Large intestine (tissue), 3 donors: Measurements from ENCODE around the gene IFNA7. TPM values are rescaled to one million over a fixed set of nuclear protein-coding genes. Genes with fewer than 3 reads are reported as not detected.
"Not testable (repeated sequence)": the region's sequence is repeated elsewhere in the genome, so short reads cannot be mapped to it uniquely, and the experiment has no call there.

Source experiments
- DNase-seq, 2 donors: peaks; one replicate each; pipeline versions ENCODE4 v3.0.0 to v3.0.0-alpha.2; 2013
- H3K27ac ChIP-seq: one replicate; pipeline ENCODE4 v1.5.1; 2013; ENCODE audit warnings: low read length
- H3K27me3 ChIP-seq: 2 replicates; pipeline ENCODE4 v1.6.1; 2013; ENCODE audit warnings: low read length; ENCODE audit not compliant: control insufficient read depth, insufficient read depth
- H3K36me3 ChIP-seq: 2 replicates; pipeline ENCODE4 v1.6.1; 2013; ENCODE audit warnings: low read length; ENCODE audit not compliant: control insufficient read depth, insufficient read depth
- H3K4me1 ChIP-seq: one replicate; pipeline ENCODE4 v1.6.1; 2013; ENCODE audit warnings: low read length; ENCODE audit not compliant: control insufficient read depth, insufficient read depth
- H3K4me3 ChIP-seq: one replicate; pipeline ENCODE4 v1.5.1; 2013; ENCODE audit warnings: low read length
- H3K9me3 ChIP-seq: one replicate; pipeline ENCODE4 v1.6.1; 2013; ENCODE audit warnings: mild to moderate bottlenecking, low read depth, low read length, moderate library complexity; ENCODE audit not compliant: control insufficient read depth
- WGBS: methylation state at CpG from one replicate; pipeline ENCODE4 v1.1.5; 2013; ENCODE audit warnings: low lambda C conversion rate; ENCODE audit not compliant: insufficient coverage; 5-methylcytosine and 5-hydroxymethylcytosine counted together
- polyA plus RNA-seq: library from polyadenylated mRNA; unstranded; fragments of 120-200 nt; gene quantifications from one replicate; pipeline ENCODE4 v1.2.1, GENCODE V29; 2013

The IFNA7 gene
- polyA plus RNA-seq, 1 donor: not detected

DNA sequence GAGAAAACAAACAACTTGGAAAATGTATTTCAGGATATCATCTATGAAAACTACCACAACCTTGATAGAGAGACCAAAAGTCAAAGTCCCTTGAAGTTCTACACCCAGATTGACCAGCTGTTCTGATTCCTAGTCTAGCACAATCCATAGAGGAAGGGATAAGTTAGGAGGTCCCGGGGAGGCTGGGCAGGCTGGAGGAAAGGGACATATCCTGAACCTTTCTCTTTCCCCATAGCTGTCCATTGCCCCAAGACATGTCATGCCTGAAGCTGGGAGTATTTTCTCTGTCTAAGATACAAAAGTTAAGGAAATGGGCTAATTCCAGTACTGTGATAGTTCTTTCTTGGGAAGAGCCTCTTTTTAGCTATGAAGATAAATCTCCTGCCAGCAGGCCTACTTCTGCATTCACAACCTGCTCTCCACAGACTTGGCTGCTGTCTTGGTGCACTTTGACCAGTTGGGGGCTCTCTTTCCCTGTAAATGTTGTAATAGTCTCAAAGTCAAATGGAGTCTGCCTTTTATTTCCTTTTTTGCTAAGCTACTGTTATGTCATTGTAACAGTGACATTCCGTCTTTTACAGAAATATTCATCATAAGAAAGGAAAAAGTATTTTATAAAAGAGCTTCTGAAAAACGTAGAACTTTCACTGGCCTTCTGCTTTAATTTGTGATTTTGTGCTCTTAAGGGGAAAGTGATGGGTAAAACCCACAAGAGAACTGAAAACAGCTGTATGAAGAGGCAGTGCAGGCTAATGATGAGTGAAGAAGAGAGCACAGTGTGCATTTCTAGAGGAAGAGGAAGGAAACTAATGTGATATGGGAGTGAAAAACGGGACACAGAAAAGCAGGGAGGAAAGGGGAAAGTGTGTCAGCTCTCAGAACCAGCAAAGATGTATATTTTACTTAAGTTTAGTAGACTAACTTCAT, 18.9 kb downstream of the IFNA7 start:
- DNase-seq: peak; percentile 5 to 33
- H3K4me1 ChIP-seq, H3K27ac ChIP-seq, H3K27me3 ChIP-seq, H3K9me3 ChIP-seq, H3K4me3 ChIP-seq, H3K36me3 ChIP-seq: not testable (repeated sequence)
- WGBS: 45% methylated on average over 3 of the region's 4 CpGs

- no peaks in the 10 kb centered on the region for H3K27me3 ChIP-seq
Measured at GRCh38 chr9:21174671-21175070, 27.3 kb downstream of the IFNA7 start.

DNA sequence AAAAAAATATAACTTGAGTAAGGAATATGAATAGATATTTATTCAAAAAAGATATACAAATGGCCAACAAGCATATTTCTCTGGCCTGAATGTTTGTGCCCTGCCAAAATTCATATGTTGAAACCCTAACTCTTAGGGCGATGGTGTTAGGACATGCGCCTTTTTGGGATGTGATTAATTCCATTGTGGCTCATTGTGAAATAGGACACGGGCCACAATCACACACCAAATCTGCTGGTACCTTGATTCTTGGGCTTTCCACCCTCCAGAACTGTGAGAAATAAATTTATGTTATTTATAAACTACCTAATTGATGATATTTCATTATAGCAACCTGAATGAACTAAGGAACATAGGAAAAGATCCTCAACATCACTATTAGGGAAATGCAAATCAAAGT, 29.8 kb downstream of the IFNA7 start:
- Histone ChIP-seq H3K4me3 (no peak overlapping the region), H3K4me1 (no peaks in the 10 kb centered on the region), H3K27me3 (no peaks in the 10 kb centered on the region), H3K9me3 (no peaks in the 10 kb centered on the region), H3K36me3 (no peaks in the 10 kb centered on the region), H3K27ac (no peak overlapping the region)
- DNase-seq: no peak
- no CpG with 5 or more reads among the region's 3 CpGs for WGBS

More at GRCh38 chr9:21174671-21175070, 27.3 kb downstream of the IFNA7 start:
- no peak overlapping the region for H3K27ac ChIP-seq
- no peaks in the 10 kb centered on the region for H3K36me3 ChIP-seq
- no peaks in the 10 kb centered on the region for H3K4me1 ChIP-seq
- H3K9me3 ChIP-seq: no peaks in the 10 kb centered on the region
- WGBS: no CpG with 5 or more reads among the region's 2 CpGs
- no peak for DNase-seq
- H3K4me3 ChIP-seq: no peak overlapping the region

DNA sequence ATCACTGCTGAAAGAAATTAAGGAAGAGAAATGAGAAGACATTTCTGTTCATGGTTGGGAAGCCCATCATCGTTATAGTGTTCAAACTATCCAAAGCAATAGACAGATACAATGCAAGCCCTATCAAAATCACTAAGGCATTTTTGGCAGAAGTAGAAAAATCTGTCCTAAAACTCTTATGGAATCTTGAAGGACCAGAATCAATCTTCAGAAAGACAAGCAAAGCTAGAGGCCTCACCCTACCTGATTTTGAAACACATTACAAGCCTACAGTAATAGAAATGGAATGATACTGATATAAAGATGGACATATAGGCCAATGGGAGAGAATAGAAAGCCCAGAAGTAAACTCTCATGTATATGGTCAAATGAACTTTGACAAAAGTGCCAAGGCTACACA, 30.7 kb downstream of the IFNA7 start:
- no peaks in the 10 kb centered on the region for H3K9me3 ChIP-seq
- H3K4me1 ChIP-seq: no peaks in the 10 kb centered on the region
- no peak overlapping the region for H3K27ac ChIP-seq
- no peaks in the 10 kb centered on the region for H3K36me3 ChIP-seq
- no CpG with 5 or more reads among the region's 1 CpG for WGBS
- DNase-seq: no peak
- no peak overlapping the region for H3K4me3 ChIP-seq
- H3K27me3 ChIP-seq: no peaks in the 10 kb centered on the region

GRCh38 chr9:21166560-21166959, 35.4 kb downstream of the IFNA7 start, which contains the start of gene IFNA21:
Gene IFNA21 (minus strand): TSS chr9:21166660. CDS start chr9:21166612, 48 bp downstream.
- not testable (repeated sequence) for DNase-seq
- WGBS: no CpG with 5 or more reads among the region's 2 CpGs

GRCh38 chr9:21165516-21165915, 36.5 kb downstream of the IFNA7 start:
- no peaks in the 10 kb centered on the region for H3K4me1 ChIP-seq
- H3K4me3 ChIP-seq: no peak overlapping the region
- WGBS: 67% methylated on average over 1 of the region's 1 CpG
- H3K9me3 ChIP-seq: no peaks in the 10 kb centered on the region
- H3K36me3 ChIP-seq: no peaks in the 10 kb centered on the region
- no peak overlapping the region for H3K27ac ChIP-seq
- DNase-seq: no peak
- no peaks in the 10 kb centered on the region for H3K27me3 ChIP-seq

More at GRCh38 chr9:21166560-21166959, 35.4 kb downstream of the IFNA7 start, which contains the start of gene IFNA21:
- not testable (repeated sequence) for H3K9me3 ChIP-seq, H3K4me1 ChIP-seq, H3K36me3 ChIP-seq, H3K4me3 ChIP-seq, H3K27me3 ChIP-seq, H3K27ac ChIP-seq

GRCh38 chr9:21160178-21160577, 41.8 kb downstream of the IFNA7 start:
- DNase-seq: no peak
- Histone ChIP-seq H3K27me3 (no peaks in the 10 kb centered on the region), H3K9me3 (no peaks in the 10 kb centered on the region), H3K27ac (no peak overlapping the region), H3K4me1 (no peaks in the 10 kb centered on the region), H3K4me3 (no peak overlapping the region), H3K36me3 (no peaks in the 10 kb centered on the region)
- WGBS: no CpG with 5 or more reads among the region's 1 CpG

DNA sequence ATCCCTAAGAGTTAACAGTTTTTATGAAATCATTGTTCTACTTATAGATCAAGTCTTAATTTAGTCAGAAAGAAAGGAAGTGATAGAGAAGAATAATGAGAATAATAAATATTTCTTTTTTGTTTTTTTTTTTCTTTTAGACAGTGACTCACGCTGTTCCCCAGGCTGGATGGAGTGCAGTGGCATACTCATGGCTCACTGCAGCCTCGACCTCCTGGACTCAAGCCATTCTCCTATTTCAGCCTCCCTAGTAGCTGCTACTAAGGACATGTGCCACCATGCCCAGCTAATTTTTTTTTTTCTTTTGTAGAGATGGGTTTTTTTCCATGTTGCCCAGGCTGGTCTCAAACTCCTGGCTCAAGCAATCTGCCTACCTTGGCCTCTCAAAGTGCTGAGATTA, 46.5 kb downstream of the IFNA7 start:
- no peaks in the 10 kb centered on the region for H3K36me3 ChIP-seq
- DNase-seq: no peak

DNA sequence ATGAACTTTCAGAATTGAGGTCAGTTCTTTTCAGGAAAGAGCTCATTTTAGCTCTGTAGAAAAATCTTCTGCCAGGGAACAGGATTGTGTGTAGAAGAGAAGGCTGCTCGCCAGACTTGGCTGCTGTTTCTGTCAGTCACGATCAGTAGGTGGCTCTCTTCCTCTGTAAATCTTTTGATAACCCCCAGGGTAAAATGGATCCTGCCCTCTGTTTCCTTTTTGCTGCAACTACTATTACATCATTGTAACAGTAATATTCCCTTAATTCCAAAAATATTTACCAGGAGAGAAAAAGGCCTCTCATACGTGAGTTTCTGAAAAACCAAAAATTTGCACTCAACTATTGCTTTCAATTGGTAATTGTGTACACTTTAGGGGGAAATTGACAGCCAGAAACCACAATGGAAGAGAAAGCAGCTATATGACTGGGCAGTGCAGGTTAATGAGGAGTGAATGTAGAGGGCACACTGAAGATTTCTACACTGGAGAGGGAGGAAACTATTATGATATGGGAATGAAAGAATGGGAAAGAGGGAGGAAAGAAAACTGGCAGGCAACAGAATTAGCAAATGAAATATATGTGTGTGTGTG, 47.9 kb downstream of the IFNA7 start:
- no peak overlapping the region for H3K27ac ChIP-seq
- no peak overlapping the region for H3K4me3 ChIP-seq
- no peak for DNase-seq
- H3K4me1 ChIP-seq: no peaks in the 10 kb centered on the region
- no CpG with 5 or more reads among the region's 3 CpGs for WGBS
- H3K9me3 ChIP-seq: no peaks in the 10 kb centered on the region
- no peaks in the 10 kb centered on the region for H3K36me3 ChIP-seq
- H3K27me3 ChIP-seq: no peaks in the 10 kb centered on the region

More for the DNA sequence above, 46.5 kb downstream of the IFNA7 start:
- H3K9me3 ChIP-seq: no peaks in the 10 kb centered on the region
- H3K27me3 ChIP-seq: no peaks in the 10 kb centered on the region
- no peak overlapping the region for H3K4me3 ChIP-seq
- H3K27ac ChIP-seq: no peak overlapping the region
- H3K4me1 ChIP-seq: no peaks in the 10 kb centered on the region
- WGBS: no CpG with 5 or more reads among the region's 2 CpGs

DNA sequence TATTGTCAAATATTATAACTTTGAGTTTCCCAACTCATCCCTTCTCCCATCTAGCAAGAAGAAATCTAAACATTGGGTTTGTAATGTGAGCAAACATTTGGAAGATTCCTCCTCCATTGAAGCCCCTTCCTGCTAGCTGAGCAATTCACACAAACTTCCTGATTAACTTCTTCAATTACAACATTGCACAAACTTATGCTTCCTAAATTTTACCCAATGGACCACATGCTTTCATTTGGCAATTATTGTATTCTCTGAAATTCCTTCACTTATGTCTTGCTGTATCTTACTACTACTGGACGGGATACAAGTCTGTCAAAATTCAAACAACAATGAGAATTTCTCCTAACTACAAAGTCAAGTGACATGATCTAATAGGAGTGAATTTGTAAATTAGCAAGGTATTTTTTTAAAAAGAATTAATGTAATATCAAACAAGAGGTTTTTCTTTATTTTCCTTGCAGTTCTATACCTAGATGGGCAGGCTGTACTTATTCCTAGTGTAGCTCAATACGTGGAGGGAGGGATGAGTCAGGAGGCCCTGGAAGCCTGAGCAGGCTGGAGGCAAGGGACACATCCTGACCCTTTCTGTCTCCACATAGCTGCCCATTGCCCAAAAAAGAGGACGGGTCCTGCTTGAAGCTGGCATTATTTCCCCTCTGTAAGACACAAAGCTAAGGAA, 48.5 kb downstream of the IFNA7 start:
- DNase-seq: no peak
- no peaks in the 10 kb centered on the region for H3K27me3 ChIP-seq
- 60% methylated on average over 2 of the region's 3 CpGs for WGBS

More for the DNA sequence above, 48.5 kb downstream of the IFNA7 start:
- no peaks in the 10 kb centered on the region for H3K9me3 ChIP-seq
- H3K36me3 ChIP-seq: no peaks in the 10 kb centered on the region
- H3K27ac ChIP-seq: no peak overlapping the region
- H3K4me3 ChIP-seq: no peak overlapping the region
- H3K4me1 ChIP-seq: no peaks in the 10 kb centered on the region
